A549 (cell line): ENCODE data around the gene ABCF2. TPM values are rescaled to one million over a fixed set of nuclear protein-coding genes. Genes with fewer than 3 reads are reported as not detected.

Source experiments
- ATAC-seq, 2 experiments: fragments of 200-7000 bp in 1 of 2; fragments of >200 bp in 1 of 2; cut with Nextera tagmentation in 1 of 2; cut with Tn5 transposase in 1 of 2; 3 replicates each; pipeline versions ENCODE4 v1.8.0 to v1.9.1; 2018 to 2020; ENCODE audit warnings: mild to moderate bottlenecking in 1 of 2, moderate library complexity in 1 of 2
- CTCF ChIA-PET: fragments of 300-600 bp; sonication (Branson Sonifier 250); formaldehyde crosslinking; extraction: SDS; loops from one replicate; lab custom pipeline; 2021; ENCODE audit warnings: antibody characterized with exemption, inconsistent platforms; lab: Yijun Ruan, JAX
- POLR2A ChIA-PET: fragments of 350-600 bp; formaldehyde crosslinking; extraction: SDS; loops from one replicate; lab custom pipeline; 2021; ENCODE audit warnings: antibody characterized with exemption, inconsistent platforms; lab: Yijun Ruan, JAX
- DNase-seq, 2 experiments: peaks; one replicate each; pipeline versions ENCODE4 v3.0.0 to v3.0.0-alpha.2; 2011 to 2016; ENCODE audit warnings: low read depth in 1 of 2, low spot score in 1 of 2
- FAIRE-seq: peaks from 2 replicates; lab custom pipeline; 2011; peaks lifted over from hg19 to GRCh38; lab: Jason Lieb, UNC
- H3K27ac ChIP-seq, 2 experiments: fragments of >200 bp; sonication (Bioruptor Twin); formaldehyde crosslinking; 3 replicates each; pipeline ENCODE4 v1.5.1; 2016 to 2017
- H3K4me1 ChIP-seq: fragments of >200 bp; sonication (Bioruptor Twin); formaldehyde crosslinking; 3 replicates; pipeline ENCODE4 v1.6.1; 2016
- H3K4me2 ChIP-seq: fragments of >200 bp; sonication (Bioruptor Twin); formaldehyde crosslinking; 3 replicates; pipeline ENCODE4 v1.6.1; 2016
- H3K4me3 ChIP-seq: fragments of >200 bp; sonication (Bioruptor Twin); formaldehyde crosslinking; 3 replicates; pipeline ENCODE4 v1.5.1; 2016
- H3K9me3 ChIP-seq: fragments of >200 bp; sonication (Bioruptor Twin); formaldehyde crosslinking; 3 replicates; pipeline ENCODE4 v1.6.1; 2016
- CBX2 ChIP-seq: fragments of 200-600 bp; sonication (generic); IDR thresholded peaks from 2 replicates; pipeline ENCODE4 v1.6.1; 2016; ENCODE audit warnings: low read depth, mild to moderate bottlenecking, borderline replicate concordance
- CEBPB ChIP-seq, 2 experiments: fragments of >200 bp in 1 of 2; sonication (Bioruptor Twin) in 1 of 2; formaldehyde crosslinking in 1 of 2; IDR thresholded peaks; 2 replicates each; pipeline ENCODE4 v1.6.1; 2012 to 2016
- CHD2 ChIP-seq: fragments of 150-350 bp; IDR thresholded peaks from 2 replicates; pipeline ENCODE4 v1.6.1; 2014; ENCODE audit warnings: low read length; ENCODE audit not compliant: partially characterized antibody
- EHF ChIP-seq: fragments of 250-450 bp; sonication (Bioruptor Pico); IDR thresholded peaks from 2 replicates; pipeline ENCODE4 v1.5.0; 2020; ENCODE audit warnings: mild to moderate bottlenecking
- EP300 ChIP-seq, 2 experiments: fragments of >200 bp; sonication (Bioruptor Twin); formaldehyde crosslinking; IDR thresholded peaks; 2 replicates in 1 of 2; 3 replicates in 1 of 2; pipeline ENCODE4 v1.6.1; 2016 to 2017
- ESRRA ChIP-seq: fragments of 150-350 bp; IDR thresholded peaks from 2 replicates; pipeline ENCODE4 v1.6.1; 2014; ENCODE audit warnings: mild to moderate bottlenecking, low read length, borderline replicate concordance
- FOSL2 ChIP-seq, 2 experiments: fragments of 450-650 bp in 1 of 2; fragments of >200 bp in 1 of 2; sonication (Bioruptor Twin) in 1 of 2; formaldehyde crosslinking; IDR thresholded peaks; 2 replicates each; pipeline versions ENCODE4 v1.5.0 to v1.6.1; 2016 to 2020; ENCODE audit warnings: mild to moderate bottlenecking in 1 of 2, moderate library complexity in 1 of 2
- GATA3 ChIP-seq: IDR thresholded peaks from 2 replicates; pipeline ENCODE4 v1.6.1; 2012; ENCODE audit warnings: borderline replicate concordance
- HEYL ChIP-seq: fragments of 250-450 bp; sonication (Bioruptor Pico); IDR thresholded peaks from 2 replicates; pipeline ENCODE4 v1.8.0; 2021; ENCODE audit warnings: mild to moderate bottlenecking, moderate library complexity
- HOXA7 ChIP-seq: fragments of 250-450 bp; sonication (Bioruptor Pico); IDR thresholded peaks from 2 replicates; pipeline ENCODE4 v1.5.0; 2020; ENCODE audit warnings: mild to moderate bottlenecking, moderate library complexity
- HOXB5 ChIP-seq: fragments of 250-450 bp; sonication (Bioruptor Pico); IDR thresholded peaks from 2 replicates; pipeline ENCODE4 v1.5.0; 2020; ENCODE audit warnings: mild to moderate bottlenecking, moderate library complexity
- JUNB ChIP-seq: fragments of >200 bp; sonication (Bioruptor Twin); formaldehyde crosslinking; IDR thresholded peaks from 2 replicates; pipeline ENCODE4 v1.6.1; 2016
- KDM5A ChIP-seq: fragments of 200-600 bp; sonication (generic); IDR thresholded peaks from 2 replicates; pipeline ENCODE4 v1.6.1; 2016; ENCODE audit warnings: antibody characterized with exemption, mild to moderate bottlenecking
- MAZ ChIP-seq: fragments of 150-350 bp; IDR thresholded peaks from 2 replicates; pipeline ENCODE4 v1.6.1; 2014; ENCODE audit warnings: antibody characterized with exemption, low read depth, low read length, borderline replicate concordance
- MYC ChIP-seq: IDR thresholded peaks from 2 replicates; pipeline ENCODE4 v1.6.1; 2012; ENCODE audit warnings: mild to moderate bottlenecking, inconsistent platforms, low read length, improper control_type of control experiment, borderline replicate concordance
- NPAS2 ChIP-seq: fragments of 250-450 bp; sonication (Bioruptor Pico); IDR thresholded peaks from 2 replicates; pipeline ENCODE4 v1.8.0; 2022; ENCODE audit warnings: mild to moderate bottlenecking, moderate library complexity, borderline replicate concordance
- NR3C1 ChIP-seq: fragments of >200 bp; sonication (Bioruptor Twin); formaldehyde crosslinking; IDR thresholded peaks from 3 replicates; pipeline ENCODE4 v1.6.1; 2017
- RARB ChIP-seq: fragments of 250-450 bp; sonication (Bioruptor Pico); IDR thresholded peaks from 2 replicates; pipeline ENCODE4 v1.8.0; 2021; ENCODE audit warnings: mild to moderate bottlenecking, moderate library complexity
- RCOR1 ChIP-seq: fragments of 150-350 bp; IDR thresholded peaks from 2 replicates; pipeline ENCODE4 v1.6.1; 2014; ENCODE audit warnings: antibody characterized with exemption, low read length, low read depth
- RFX5 ChIP-seq: fragments of 450-650 bp; IDR thresholded peaks from 2 replicates; pipeline ENCODE4 v1.7.1; 2014; ENCODE audit warnings: antibody characterized with exemption, mild to moderate bottlenecking, moderate library complexity
- RNF2 ChIP-seq: fragments of 200-600 bp; sonication (generic); IDR thresholded peaks from 2 replicates; pipeline ENCODE4 v1.6.1; 2016; ENCODE audit warnings: low read depth, mild to moderate bottlenecking, antibody characterized with exemption, moderate library complexity, borderline replicate concordance
- SMC3 ChIP-seq: fragments of >200 bp; sonication (Bioruptor Twin); formaldehyde crosslinking; IDR thresholded peaks from 3 replicates; pipeline ENCODE4 v1.6.1; 2018; ENCODE audit warnings: inconsistent platforms
- SREBF2 ChIP-seq: fragments of 450-650 bp; IDR thresholded peaks from 2 replicates; pipeline ENCODE4 v1.6.1; 2014; ENCODE audit warnings: mild to moderate bottlenecking, moderate library complexity
- TFCP2L1 ChIP-seq: fragments of 250-450 bp; sonication (Bioruptor Pico); IDR thresholded peaks from 2 replicates; pipeline ENCODE4 v1.5.0; 2021; ENCODE audit warnings: mild to moderate bottlenecking
- ZFP36 ChIP-seq: fragments of 450-650 bp; IDR thresholded peaks from 2 replicates; pipeline ENCODE4 v1.6.1; 2014; ENCODE audit warnings: borderline replicate concordance; ENCODE audit not compliant: partially characterized antibody
- ZSCAN20 ChIP-seq: fragments of 250-450 bp; sonication (Bioruptor Pico); IDR thresholded peaks from 2 replicates; pipeline ENCODE4 v1.8.0; 2022; ENCODE audit warnings: mild to moderate bottlenecking, moderate library complexity
- WGBS: methylation state at CpG from one replicate; pipeline ENCODE4 v1.1.6; 2017; ENCODE audit errors: missing lambda C conversion rate; 5-methylcytosine and 5-hydroxymethylcytosine counted together
- polyA plus RNA-seq, 4 experiments: library from polyadenylated mRNA; depleted of rRNA in 3 of 4; stranded (reverse); fragments of >200 nt; fragmentation: RNase III in 1 of 4; extraction: RNeasy Plus Mini Kit Qiagen cat#74134 plus additional on column Dnase treatment in 1 of 4; gene quantifications; 2 replicates in 3 of 4; 3 replicates in 1 of 4; pipeline ENCODE4 v1.2.3, GENCODE V29; 2011 to 2017
- TF ChIP-seq, protein P1 (sequence below): fragments of 450-650 bp; IDR thresholded peaks from 2 replicates; pipeline ENCODE4 v1.6.1; 2014; ENCODE audit warnings: antibody characterized with exemption
- TF ChIP-seq, protein P2 (sequence below): IDR thresholded peaks from 2 replicates; pipeline ENCODE4 v1.6.1; 2012
- TF ChIP-seq, protein P3 (sequence below): fragments of 250-450 bp; sonication (Bioruptor Pico); IDR thresholded peaks from 2 replicates; pipeline ENCODE4 v1.5.0; 2020; ENCODE audit warnings: low read depth, mild to moderate bottlenecking, moderate library complexity
- TF ChIP-seq, protein P4 (sequence below): fragments of >200 bp; sonication (Bioruptor Twin); formaldehyde crosslinking; IDR thresholded peaks from 3 replicates; pipeline ENCODE4 v1.5.1; 2016
- TF ChIP-seq, protein P5 (sequence below): IDR thresholded peaks from 2 replicates; pipeline ENCODE4 v1.6.1; 2012

Gene ABCF2
- polyA plus RNA-seq, 2 of the 4 experiments (the other 2 are of a cell fraction), result 47.8 to 70.9 TPM

DNA sequence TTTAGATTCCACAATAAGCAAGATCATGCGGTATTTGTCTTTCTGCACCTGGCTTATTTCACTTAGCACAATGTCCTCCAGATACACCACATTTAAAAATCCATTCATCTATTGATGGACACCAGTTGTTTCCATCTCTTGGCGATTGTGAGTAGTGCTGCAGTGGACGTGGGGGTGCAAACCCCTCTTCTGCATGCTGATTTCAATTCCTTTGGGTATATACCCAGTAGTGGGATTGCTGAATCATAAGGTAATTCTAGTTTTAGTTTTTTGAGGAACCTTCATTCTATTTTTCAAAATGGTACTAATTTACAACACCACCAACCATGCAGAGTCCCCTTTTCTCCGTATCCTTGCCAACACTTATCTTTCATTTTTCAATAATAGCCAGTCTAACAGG is 38.0 kb downstream of the ABCF2 start (continued):
- TF ChIP-seq, protein P1, sequence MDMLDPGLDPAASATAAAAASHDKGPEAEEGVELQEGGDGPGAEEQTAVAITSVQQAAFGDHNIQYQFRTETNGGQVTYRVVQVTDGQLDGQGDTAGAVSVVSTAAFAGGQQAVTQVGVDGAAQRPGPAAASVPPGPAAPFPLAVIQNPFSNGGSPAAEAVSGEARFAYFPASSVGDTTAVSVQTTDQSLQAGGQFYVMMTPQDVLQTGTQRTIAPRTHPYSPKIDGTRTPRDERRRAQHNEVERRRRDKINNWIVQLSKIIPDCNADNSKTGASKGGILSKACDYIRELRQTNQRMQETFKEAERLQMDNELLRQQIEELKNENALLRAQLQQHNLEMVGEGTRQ, result no peak
- no peak for TF ChIP-seq EP300 (IDR thresholded peaks at IDR 0.05)
- TF ChIP-seq NPAS2, result no peak
- TF ChIP-seq SREBF2, result no peak

- ATAC-seq, result no peak
- no peaks in the 10 kb centered on the region for H3K9me3 ChIP-seq
- H3K4me1 ChIP-seq, result no peaks in the 10 kb centered on the region
- H3K4me2 ChIP-seq, result no peak overlapping the region
- TF ChIP-seq CHD2 (no peak), RARB (CRISPR knock-in tag) (no peak), HOXB5 (CRISPR knock-in tag) (no peak), RFX5 (no peak), ZSCAN20 (CRISPR knock-in tag) (no peak), HEYL (CRISPR knock-in tag) (no peak), CEBPB (IDR thresholded peaks at IDR 0.05) (no peak), KDM5A (no peak), ESRRA (no peak), HOXA7 (CRISPR knock-in tag) (no peak), EP300 (IDR thresholded peaks at IDR 0.05) (no peak), EHF (CRISPR knock-in tag) (no peak), JUNB (no peak), MAZ (no peak)
- TF ChIP-seq, protein P2, sequence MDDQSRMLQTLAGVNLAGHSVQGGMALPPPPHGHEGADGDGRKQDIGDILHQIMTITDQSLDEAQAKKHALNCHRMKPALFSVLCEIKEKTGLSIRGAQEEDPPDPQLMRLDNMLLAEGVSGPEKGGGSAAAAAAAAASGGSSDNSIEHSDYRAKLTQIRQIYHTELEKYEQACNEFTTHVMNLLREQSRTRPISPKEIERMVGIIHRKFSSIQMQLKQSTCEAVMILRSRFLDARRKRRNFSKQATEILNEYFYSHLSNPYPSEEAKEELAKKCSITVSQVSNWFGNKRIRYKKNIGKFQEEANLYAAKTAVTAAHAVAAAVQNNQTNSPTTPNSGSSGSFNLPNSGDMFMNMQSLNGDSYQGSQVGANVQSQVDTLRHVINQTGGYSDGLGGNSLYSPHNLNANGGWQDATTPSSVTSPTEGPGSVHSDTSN, result no peak
- no peak overlapping the region for H3K27ac ChIP-seq
- ChIA-PET POLR2A (no interaction called here), CTCF (interaction anchor here (2.4 kb wide), 1 partner anchor 16 kb away, joined by 10 read pairs; no protein-coding TSS in a partner anchor)
- no peak overlapping the region for H3K4me3 ChIP-seq
- no peak for DNase-seq
- no peak for FAIRE-seq
- WGBS, result 39% methylated on average over 5 of the region's 5 CpGs
Observed at GRCh38 chr7:151188252-151188542, 38.8 kb downstream of the ABCF2 start.

DNA sequence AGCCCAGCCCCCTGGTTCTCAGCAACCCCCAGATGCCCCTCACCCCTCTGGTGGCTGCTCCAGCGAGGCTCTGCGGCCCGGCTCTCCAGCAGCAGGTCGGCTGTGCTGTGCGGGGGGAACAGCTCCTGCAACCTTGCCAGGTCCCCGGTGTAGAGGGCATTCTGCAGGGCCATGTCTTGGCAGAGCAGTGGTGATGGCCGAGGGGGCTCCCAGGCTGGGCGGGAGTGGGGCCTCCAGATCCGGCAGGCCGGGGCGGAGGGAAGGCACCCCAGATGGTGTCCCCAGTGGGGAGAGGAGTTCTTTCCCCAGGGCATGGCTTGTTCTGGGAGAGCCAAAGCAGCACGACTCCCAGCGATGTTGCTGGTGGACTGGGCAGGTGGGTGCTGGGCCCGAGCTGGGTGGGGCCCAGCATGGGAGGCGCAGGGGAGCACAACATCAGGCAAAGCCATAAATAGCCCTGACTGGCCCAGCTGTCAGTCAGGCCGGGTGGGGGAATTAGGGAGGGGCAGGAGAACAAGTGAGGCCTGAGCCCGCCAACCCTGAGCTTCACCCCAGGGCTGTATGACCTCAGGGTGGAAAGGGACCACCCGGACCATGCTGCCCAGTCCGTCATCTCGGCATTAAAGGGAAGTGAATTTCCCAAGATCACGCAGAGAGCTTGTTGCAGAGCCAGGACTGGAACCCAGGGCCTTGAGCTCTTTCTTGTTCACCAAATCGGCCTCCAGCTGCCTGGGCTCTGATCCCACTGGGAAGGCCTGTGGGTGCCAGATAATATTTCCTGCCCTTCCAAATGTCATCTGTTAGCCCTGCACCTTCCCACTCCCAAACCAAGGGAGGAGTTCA is 39.4 kb downstream of the ABCF2 start:
- no peak overlapping the region for H3K4me3 ChIP-seq
- no peaks in the 10 kb centered on the region for H3K9me3 ChIP-seq
- H3K27ac ChIP-seq, result no peak overlapping the region
- DNase-seq (no peak), ATAC-seq (peak in 1 of 2 experiments; percentile 14; a peak in 1 of 6 replicates), FAIRE-seq (no peak)
- H3K4me2 ChIP-seq, result no peak overlapping the region
- CTCF ChIA-PET, result interaction anchor here (2.4 kb wide), 1 partner anchor 16 kb away, joined by 10 read pairs; no protein-coding TSS in a partner anchor
- no peak for TF ChIP-seq GATA3
- TF ChIP-seq FOSL2 (IDR thresholded peaks at IDR 0.05), result no peak
- no peak for TF ChIP-seq FOSL2 (CRISPR knock-in tag; IDR thresholded peaks at IDR 0.05)
- TF ChIP-seq RCOR1, result no peak
- no peak for TF ChIP-seq ZFP36
- TF ChIP-seq, protein P3, sequence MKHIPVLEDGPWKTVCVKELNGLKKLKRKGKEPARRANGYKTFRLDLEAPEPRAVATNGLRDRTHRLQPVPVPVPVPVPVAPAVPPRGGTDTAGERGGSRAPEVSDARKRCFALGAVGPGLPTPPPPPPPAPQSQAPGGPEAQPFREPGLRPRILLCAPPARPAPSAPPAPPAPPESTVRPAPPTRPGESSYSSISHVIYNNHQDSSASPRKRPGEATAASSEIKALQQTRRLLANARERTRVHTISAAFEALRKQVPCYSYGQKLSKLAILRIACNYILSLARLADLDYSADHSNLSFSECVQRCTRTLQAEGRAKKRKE (CRISPR knock-in tag), result no peak
- no peak for TF ChIP-seq CBX2
- TF ChIP-seq, protein P4, sequence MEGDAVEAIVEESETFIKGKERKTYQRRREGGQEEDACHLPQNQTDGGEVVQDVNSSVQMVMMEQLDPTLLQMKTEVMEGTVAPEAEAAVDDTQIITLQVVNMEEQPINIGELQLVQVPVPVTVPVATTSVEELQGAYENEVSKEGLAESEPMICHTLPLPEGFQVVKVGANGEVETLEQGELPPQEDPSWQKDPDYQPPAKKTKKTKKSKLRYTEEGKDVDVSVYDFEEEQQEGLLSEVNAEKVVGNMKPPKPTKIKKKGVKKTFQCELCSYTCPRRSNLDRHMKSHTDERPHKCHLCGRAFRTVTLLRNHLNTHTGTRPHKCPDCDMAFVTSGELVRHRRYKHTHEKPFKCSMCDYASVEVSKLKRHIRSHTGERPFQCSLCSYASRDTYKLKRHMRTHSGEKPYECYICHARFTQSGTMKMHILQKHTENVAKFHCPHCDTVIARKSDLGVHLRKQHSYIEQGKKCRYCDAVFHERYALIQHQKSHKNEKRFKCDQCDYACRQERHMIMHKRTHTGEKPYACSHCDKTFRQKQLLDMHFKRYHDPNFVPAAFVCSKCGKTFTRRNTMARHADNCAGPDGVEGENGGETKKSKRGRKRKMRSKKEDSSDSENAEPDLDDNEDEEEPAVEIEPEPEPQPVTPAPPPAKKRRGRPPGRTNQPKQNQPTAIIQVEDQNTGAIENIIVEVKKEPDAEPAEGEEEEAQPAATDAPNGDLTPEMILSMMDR, result no peak
- TF ChIP-seq KDM5A, result no peak
- no peak for TF ChIP-seq ESRRA
- no peak for TF ChIP-seq MYC
- TF ChIP-seq NR3C1, result no peak
- TF ChIP-seq, protein P5, sequence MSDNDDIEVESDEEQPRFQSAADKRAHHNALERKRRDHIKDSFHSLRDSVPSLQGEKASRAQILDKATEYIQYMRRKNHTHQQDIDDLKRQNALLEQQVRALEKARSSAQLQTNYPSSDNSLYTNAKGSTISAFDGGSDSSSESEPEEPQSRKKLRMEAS, result no peak
- no peak for TF ChIP-seq RFX5
- TF ChIP-seq JUNB, result no peak
- TF ChIP-seq RNF2, result no peak
- TF ChIP-seq EHF (CRISPR knock-in tag), result no peak
- no peak for TF ChIP-seq SMC3
- no peak for TF ChIP-seq TFCP2L1
- 62% methylated on average over 13 of the region's 22 CpGs for WGBS
- H3K4me1 ChIP-seq, result no peaks in the 10 kb centered on the region
- POLR2A ChIA-PET, result interaction anchor here (0.9 kb wide), 1 partner anchor 90 kb away, joined by 3 read pairs; no protein-coding TSS in a partner anchor
